Vagina (tissue), 2 donors: ENCODE data around the gene THSD7A.

ENCODE experiments used
- POLR2A ChIP-seq, 2 donors: fragments of 450-650 bp; IDR thresholded peaks; one replicate each; pipeline ENCODE4 v1.6.1; 2017; ENCODE audit warnings: antibody characterized with exemption in 2 of 2, mild to moderate bottlenecking in 2 of 2, moderate library complexity in 2 of 2
- TF ChIP-seq, protein P1 (sequence below), 3 experiments: fragments of 450-650 bp in 2 of 3; fragments of 200-600 bp in 1 of 3; sonication (generic) in 1 of 3; IDR thresholded peaks; one replicate each; pipeline ENCODE4 v1.5.1; 2017 to 2019; ENCODE audit warnings: antibody characterized with exemption in 3 of 3, mild to moderate bottlenecking in 2 of 3, moderate library complexity in 2 of 3

DNA sequence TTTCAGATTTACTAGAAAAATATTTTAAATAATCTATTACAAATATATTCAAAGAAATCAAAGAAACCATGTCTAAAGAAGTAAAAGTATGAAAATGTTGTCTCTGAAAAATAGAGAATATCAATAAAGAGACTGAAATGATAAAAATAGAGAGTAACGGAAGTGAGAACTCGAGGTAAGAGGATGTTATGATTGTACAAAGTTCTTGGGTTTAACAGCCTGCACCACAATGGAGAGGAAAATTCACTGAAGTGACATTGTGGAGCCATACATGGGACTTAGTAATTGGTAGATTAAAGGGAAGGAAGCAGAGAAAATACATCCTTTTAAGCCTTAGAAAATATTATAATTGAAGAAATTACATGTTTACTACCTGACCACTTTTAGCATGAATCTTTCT lies 77.9 kb downstream of the THSD7A start:
- TF ChIP-seq, protein P1, sequence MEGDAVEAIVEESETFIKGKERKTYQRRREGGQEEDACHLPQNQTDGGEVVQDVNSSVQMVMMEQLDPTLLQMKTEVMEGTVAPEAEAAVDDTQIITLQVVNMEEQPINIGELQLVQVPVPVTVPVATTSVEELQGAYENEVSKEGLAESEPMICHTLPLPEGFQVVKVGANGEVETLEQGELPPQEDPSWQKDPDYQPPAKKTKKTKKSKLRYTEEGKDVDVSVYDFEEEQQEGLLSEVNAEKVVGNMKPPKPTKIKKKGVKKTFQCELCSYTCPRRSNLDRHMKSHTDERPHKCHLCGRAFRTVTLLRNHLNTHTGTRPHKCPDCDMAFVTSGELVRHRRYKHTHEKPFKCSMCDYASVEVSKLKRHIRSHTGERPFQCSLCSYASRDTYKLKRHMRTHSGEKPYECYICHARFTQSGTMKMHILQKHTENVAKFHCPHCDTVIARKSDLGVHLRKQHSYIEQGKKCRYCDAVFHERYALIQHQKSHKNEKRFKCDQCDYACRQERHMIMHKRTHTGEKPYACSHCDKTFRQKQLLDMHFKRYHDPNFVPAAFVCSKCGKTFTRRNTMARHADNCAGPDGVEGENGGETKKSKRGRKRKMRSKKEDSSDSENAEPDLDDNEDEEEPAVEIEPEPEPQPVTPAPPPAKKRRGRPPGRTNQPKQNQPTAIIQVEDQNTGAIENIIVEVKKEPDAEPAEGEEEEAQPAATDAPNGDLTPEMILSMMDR (IDR thresholded peaks at IDR 0.05): no peak
- TF ChIP-seq POLR2A (IDR thresholded peaks at IDR 0.05): no peak
